IMR-90 (cell line): ENCODE data around the gene ANKRD13A. TPM values are rescaled to one million over a fixed set of nuclear protein-coding genes. Genes with fewer than 3 reads are reported as not detected.

Experiments used
- ATAC-seq: fragments of 200-7000 bp; cut with Tn5 transposase; 2 replicates; pipeline ENCODE4 v1.9.1; 2020; ENCODE audit warnings: low read depth, mild to moderate bottlenecking, moderate library complexity
- BruUV-seq: library from RNA; stranded (reverse); fragments of 400-500 nt; replicated peaks from 2 replicates; lab custom pipeline; 2021; lab: Mats Ljungman, UMichigan
- CTCF ChIA-PET: fragments of 300-600 bp; formaldehyde crosslinking; extraction: SDS; loops from one replicate; lab custom pipeline; 2021; ENCODE audit warnings: antibody characterized with exemption; lab: Yijun Ruan, JAX
- POLR2A ChIA-PET: fragments of 300-600 bp; sonication (Branson Sonifier 250); formaldehyde crosslinking; loops from one replicate; lab custom pipeline; 2022; ENCODE audit warnings: antibody characterized with exemption; ENCODE audit not compliant: unreplicated experiment; lab: Charles Lee
- DNase-seq: peaks from one replicate; pipeline ENCODE4 v3.0.0; 2013
- H2AFZ ChIP-seq: replicated peaks from 2 replicates; pipeline ENCODE3; 2013; ENCODE audit warnings: low read length, mild to moderate bottlenecking; ENCODE audit not compliant: poor library complexity
- H2AK5ac ChIP-seq: 2 replicates; pipeline ENCODE4 v1.6.1; 2013; ENCODE audit warnings: low read depth, low read length, inconsistent platforms
- H2AK9ac ChIP-seq: replicated peaks from 2 replicates; pipeline ENCODE3; 2013; ENCODE audit warnings: mild to moderate bottlenecking, low read depth, low read length, moderate library complexity; ENCODE audit not compliant: poor library complexity
- H2BK120ac ChIP-seq: 2 replicates; pipeline ENCODE4 v1.6.1; 2013; ENCODE audit warnings: low read depth, low read length, inconsistent platforms
- H2BK15ac ChIP-seq: 3 replicates; pipeline ENCODE4 v1.6.1; 2013; ENCODE audit warnings: low read depth, low read length, inconsistent platforms
- H2BK20ac ChIP-seq: 2 replicates; pipeline ENCODE4 v1.6.1; 2013; ENCODE audit warnings: low read depth, mild to moderate bottlenecking, inconsistent platforms, low read length, moderate library complexity
- H2BK5ac ChIP-seq: 2 replicates; pipeline ENCODE4 v1.6.1; 2013; ENCODE audit warnings: mild to moderate bottlenecking, low read depth, low read length, inconsistent platforms; ENCODE audit not compliant: poor library complexity, severe bottlenecking
- H3K14ac ChIP-seq: replicated peaks from 2 replicates; pipeline ENCODE4 v1.6.1; 2013; ENCODE audit warnings: low read depth, low read length, inconsistent platforms
- H3K18ac ChIP-seq: 2 replicates; pipeline ENCODE4 v1.6.1; 2013; ENCODE audit warnings: low read depth, low read length, control low read depth
- H3K23ac ChIP-seq: 2 replicates; pipeline ENCODE4 v1.6.1; 2013; ENCODE audit warnings: low read depth, low read length, inconsistent platforms
- H3K27ac ChIP-seq: 2 replicates; pipeline ENCODE4 v1.5.1; 2013; ENCODE audit warnings: mild to moderate bottlenecking, control low read depth, low read length; ENCODE audit not compliant: insufficient read depth
- H3K27me3 ChIP-seq: 2 replicates; pipeline ENCODE4 v1.6.1; 2013; ENCODE audit warnings: low read length; ENCODE audit not compliant: control insufficient read depth, insufficient read depth
- H3K36me3 ChIP-seq: 2 replicates; pipeline ENCODE4 v1.6.1; 2013; ENCODE audit warnings: low read length, mixed read lengths; ENCODE audit not compliant: control insufficient read depth, insufficient read depth
- H3K4ac ChIP-seq: 2 replicates; pipeline ENCODE4 v1.6.1; 2013; ENCODE audit warnings: low read depth, low read length, inconsistent platforms
- H3K4me1 ChIP-seq: 2 replicates; pipeline ENCODE4 v1.6.1; 2013; ENCODE audit warnings: low read length, mixed read lengths; ENCODE audit not compliant: control insufficient read depth, insufficient read depth
- H3K4me2 ChIP-seq: 2 replicates; pipeline ENCODE4 v1.6.1; 2013; ENCODE audit warnings: low read depth, mild to moderate bottlenecking, control low read depth, low read length, moderate library complexity
- H3K4me3 ChIP-seq: 2 replicates; pipeline ENCODE4 v1.5.1; 2013; ENCODE audit warnings: low read depth, mild to moderate bottlenecking, control low read depth, low read length, moderate library complexity; ENCODE audit not compliant: insufficient read depth
- H3K56ac ChIP-seq: 2 replicates; pipeline ENCODE4 v1.6.1; 2013; ENCODE audit warnings: low read length, inconsistent platforms; ENCODE audit not compliant: insufficient read depth; ENCODE audit errors: extremely low read depth
- H3K79me1 ChIP-seq, 2 experiments: 2 replicates each; pipeline ENCODE4 v1.6.1; 2013; ENCODE audit warnings: low read length in 2 of 2, inconsistent platforms in 1 of 2, low read depth in 1 of 2
- H3K9ac ChIP-seq: 2 replicates; pipeline ENCODE4 v1.6.1; 2013; ENCODE audit warnings: low read depth, low read length, control low read depth
- H3K9me1 ChIP-seq: 2 replicates; pipeline ENCODE4 v1.6.1; 2013; ENCODE audit warnings: low read length, inconsistent platforms; ENCODE audit not compliant: insufficient read depth
- H3K9me3 ChIP-seq: 2 replicates; pipeline ENCODE4 v1.6.1; 2013; ENCODE audit warnings: low read length; ENCODE audit not compliant: control insufficient read depth, insufficient read depth
- H4K20me1 ChIP-seq: 2 replicates; pipeline ENCODE4 v1.6.1; 2013; ENCODE audit warnings: low read length, inconsistent platforms; ENCODE audit not compliant: insufficient read depth
- H4K5ac ChIP-seq: 2 replicates; pipeline ENCODE4 v1.6.1; 2013; ENCODE audit warnings: mild to moderate bottlenecking, low read depth, low read length, control low read depth
- H4K8ac ChIP-seq, 2 experiments: 2 replicates each; pipeline ENCODE4 v1.6.1; 2013; ENCODE audit warnings: low read depth in 2 of 2, low read length in 2 of 2, control low read depth in 1 of 2, inconsistent platforms in 1 of 2
- H4K91ac ChIP-seq: 2 replicates; pipeline ENCODE4 v1.6.1; 2013; ENCODE audit warnings: low read depth, low read length, inconsistent platforms; ENCODE audit not compliant: insufficient read depth
- CEBPB ChIP-seq: IDR thresholded peaks from 2 replicates; pipeline ENCODE4 v1.6.1; 2012; ENCODE audit warnings: low read depth, low read length, improper control_type of control experiment
- FOS ChIP-seq: fragments of 150-350 bp; IDR thresholded peaks from 2 replicates; pipeline ENCODE4 v1.6.1; 2016; ENCODE audit warnings: low read depth, low read length
- MAZ ChIP-seq: IDR thresholded peaks from 2 replicates; pipeline ENCODE4 v1.6.1; 2012; ENCODE audit warnings: low read depth, mild to moderate bottlenecking, low read length, improper control_type of control experiment, moderate library complexity, borderline replicate concordance
- MXI1 ChIP-seq: IDR thresholded peaks from 2 replicates; pipeline ENCODE4 v1.6.1; 2012; ENCODE audit warnings: low read depth, mild to moderate bottlenecking, low read length, moderate library complexity, borderline replicate concordance
- NFE2L2 ChIP-seq: fragments of 150-350 bp; IDR thresholded peaks from 2 replicates; pipeline ENCODE4 v1.6.1; 2016; ENCODE audit warnings: low read depth, mild to moderate bottlenecking, low read length
- POLR2A ChIP-seq: IDR thresholded peaks from 2 replicates; pipeline ENCODE4 v1.6.1; 2012; ENCODE audit warnings: mild to moderate bottlenecking, low read depth, low read length
- RFX5 ChIP-seq: IDR thresholded peaks from 2 replicates; pipeline ENCODE4 v1.8.0; 2012; ENCODE audit warnings: low read depth, mild to moderate bottlenecking, low read length, moderate library complexity
- SMC3 ChIP-seq: fragments of 150-350 bp; IDR thresholded peaks from 2 replicates; pipeline ENCODE4 v1.6.1; 2016; ENCODE audit warnings: low read depth, mild to moderate bottlenecking, antibody characterized with exemption, low read length, moderate library complexity
- WGBS, 2 experiments: methylation state at CpG; one replicate each; pipeline versions ENCODE4 v1.1.5 to v1.1.7; 2013; ENCODE audit warnings: missing lambda C conversion rate in 2 of 2; ENCODE audit not compliant: insufficient read length in 1 of 2; ENCODE audit errors: extremely low coverage in 2 of 2; 5-methylcytosine and 5-hydroxymethylcytosine counted together
- dilution Hi-C: fragments of 300-500 bp; cut with HindIII; formaldehyde crosslinking; loops from one replicate; pipeline ENCODE4 v1.14.3; 2018; ENCODE audit warnings: low sequenced_read_pairs; ENCODE audit not compliant: unreplicated experiment
- in situ Hi-C: fragments of 300-500 bp; cut with MboI; formaldehyde crosslinking; loops from 3 replicates; pipeline ENCODE4 v1.14.3; 2019; ENCODE audit warnings: low sequenced_read_pairs, inconsistent platforms, mixed read lengths
- intact Hi-C: fragments of 100-400 bp; cut with micrococcal nuclease; formaldehyde crosslinking; loops from 2 replicates; pipeline ENCODE4 v1.10.0; 2022
- polyA plus RNA-seq, 3 experiments: library from polyadenylated mRNA; depleted of rRNA; stranded (reverse); fragments of >200 nt; gene quantifications; 2 replicates each; pipeline ENCODE4 v1.2.3, GENCODE V29; 2012; ENCODE audit warnings: low replicate concordance in 1 of 3
- total RNA-seq: library from RNA; depleted of rRNA; stranded (reverse); fragments of >200 nt; gene quantifications from 2 replicates; pipeline ENCODE4 v1.2.3, GENCODE V29; 2012

ANKRD13A gene
- total and polyA plus RNA-seq, 2 of the 4 experiments (the other 2 are of a cell fraction), result 299 to 449 TPM

GRCh38 chr12:109968032-109968420 is 31.2 kb upstream of the ANKRD13A start:
- H3K4ac ChIP-seq, result no peak overlapping the region
- no peak overlapping the region for H3K18ac ChIP-seq
- in situ Hi-C loops, result no loop called here
- ChIA-PET POLR2A (no interaction called here), CTCF (interaction anchor here (0.8 kb wide), 1 partner anchor 123 kb away, joined by 3 read pairs; no protein-coding TSS in a partner anchor)
- no peak overlapping the region for H2BK120ac ChIP-seq
- H4K8ac ChIP-seq, result no peak overlapping the region
- peaks cover 39% of the 10 kb centered on the region for H3K36me3 ChIP-seq
- H3K56ac ChIP-seq, result no peak overlapping the region
- H3K79me1 ChIP-seq, result peaks cover 6 to 21% of the 10 kb centered on the region in 2 experiments
- no peak overlapping the region for H3K9ac ChIP-seq
- ATAC-seq (no peak), DNase-seq (no peak)
- H4K5ac ChIP-seq, result no peak overlapping the region
- no peaks in the 10 kb centered on the region for H3K4me1 ChIP-seq
- H3K4me3 ChIP-seq, result no peak overlapping the region
- no CpG with 5 or more reads among the region's 2 CpGs for WGBS, 2 experiments
- peaks cover 4% of the 10 kb centered on the region for H3K9me1 ChIP-seq
- no peak overlapping the region for H2AFZ ChIP-seq
- H2AK5ac ChIP-seq, result no peak overlapping the region
- TF ChIP-seq POLR2A, result no peak
- TF ChIP-seq CEBPB, result no peak
- TF ChIP-seq SMC3, result no peak
- TF ChIP-seq RFX5, result no peak
- no peak for TF ChIP-seq FOS
- no peak for TF ChIP-seq MAZ
- TF ChIP-seq MXI1, result no peak
- TF ChIP-seq NFE2L2, result no peak
- no TSS peak for BruUV-seq
- no peak overlapping the region for H3K4me2 ChIP-seq
- no peak overlapping the region for H2BK20ac ChIP-seq
- H4K91ac ChIP-seq, result no peak overlapping the region
- no peaks in the 10 kb centered on the region for H3K9me3 ChIP-seq
- intact Hi-C loops, result no loop called here
- no peaks in the 10 kb centered on the region for H4K20me1 ChIP-seq
- no peak overlapping the region for H3K27ac ChIP-seq
- H3K23ac ChIP-seq, result no peak overlapping the region
- dilution Hi-C loops, result no loop called here
- no peak overlapping the region for H3K14ac ChIP-seq
- no peaks in the 10 kb centered on the region for H3K27me3 ChIP-seq
- H2BK15ac ChIP-seq, result no peak overlapping the region
- H2BK5ac ChIP-seq, result no peak overlapping the region
- no peak overlapping the region for H2AK9ac ChIP-seq
